ENCODE measurements around the gene GSTM5.

DNA sequence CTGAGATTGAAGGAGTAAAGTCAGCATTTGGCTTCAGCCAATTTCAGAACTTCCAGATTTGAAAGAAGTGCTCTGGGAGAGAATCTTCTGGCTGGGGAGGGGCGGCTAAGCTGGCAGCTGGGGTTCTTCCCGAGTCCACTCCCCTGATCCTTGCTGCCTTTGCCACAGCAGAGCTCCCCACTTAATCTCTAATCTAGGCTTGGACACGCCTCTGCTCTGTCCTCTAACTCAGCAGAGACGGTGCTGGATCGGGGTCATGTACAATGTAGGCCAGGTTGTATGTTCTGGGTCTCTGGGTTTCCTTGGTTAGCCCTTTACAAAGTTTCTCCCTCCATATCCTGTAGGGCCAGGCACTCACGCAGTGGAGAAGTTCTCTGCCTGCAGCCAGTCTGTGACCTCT lies 38.9 kb downstream of the GSTM5 start:
- TF ChIP-seq POLR2A (IDR thresholded peaks at IDR 0.05) = no peak
- TF ChIP-seq, protein P1, sequence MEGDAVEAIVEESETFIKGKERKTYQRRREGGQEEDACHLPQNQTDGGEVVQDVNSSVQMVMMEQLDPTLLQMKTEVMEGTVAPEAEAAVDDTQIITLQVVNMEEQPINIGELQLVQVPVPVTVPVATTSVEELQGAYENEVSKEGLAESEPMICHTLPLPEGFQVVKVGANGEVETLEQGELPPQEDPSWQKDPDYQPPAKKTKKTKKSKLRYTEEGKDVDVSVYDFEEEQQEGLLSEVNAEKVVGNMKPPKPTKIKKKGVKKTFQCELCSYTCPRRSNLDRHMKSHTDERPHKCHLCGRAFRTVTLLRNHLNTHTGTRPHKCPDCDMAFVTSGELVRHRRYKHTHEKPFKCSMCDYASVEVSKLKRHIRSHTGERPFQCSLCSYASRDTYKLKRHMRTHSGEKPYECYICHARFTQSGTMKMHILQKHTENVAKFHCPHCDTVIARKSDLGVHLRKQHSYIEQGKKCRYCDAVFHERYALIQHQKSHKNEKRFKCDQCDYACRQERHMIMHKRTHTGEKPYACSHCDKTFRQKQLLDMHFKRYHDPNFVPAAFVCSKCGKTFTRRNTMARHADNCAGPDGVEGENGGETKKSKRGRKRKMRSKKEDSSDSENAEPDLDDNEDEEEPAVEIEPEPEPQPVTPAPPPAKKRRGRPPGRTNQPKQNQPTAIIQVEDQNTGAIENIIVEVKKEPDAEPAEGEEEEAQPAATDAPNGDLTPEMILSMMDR (IDR thresholded peaks at IDR 0.05) = no peak

Measured in suprapubic skin (tissue), 3 donors.